Activated naive CD8-positive, alpha-beta T cell treated with anti-CD3 and anti-CD28 coated beads for 36 hours (primary cell): ENCODE data around the gene CHRNA10. TPM values are rescaled to one million over a fixed set of nuclear protein-coding genes. Genes with fewer than 3 reads are reported as not detected.

ENCODE experiments used
- DNase-seq: peaks from one replicate; pipeline ENCODE4 v3.0.0; 2021
- H3K27ac Mint-ChIP-seq: one replicate; pipeline ENCODE4 v1.8.0; 2022; ENCODE audit warnings: mild to moderate bottlenecking, moderate library complexity, mixed read lengths
- H3K27me3 Mint-ChIP-seq: one replicate; pipeline ENCODE4 v1.8.0; 2022; ENCODE audit warnings: mild to moderate bottlenecking, mixed read lengths
- H3K36me3 Mint-ChIP-seq: one replicate; pipeline ENCODE4 v1.8.0; 2021; ENCODE audit warnings: mild to moderate bottlenecking, mixed read lengths
- H3K4me1 Mint-ChIP-seq: one replicate; pipeline ENCODE4 v1.8.0; 2021; ENCODE audit warnings: mixed read lengths
- H3K4me3 Mint-ChIP-seq: one replicate; pipeline ENCODE4 v1.8.0; 2022; ENCODE audit warnings: mild to moderate bottlenecking, moderate library complexity, mixed read lengths
- H3K9me3 Mint-ChIP-seq: one replicate; pipeline ENCODE4 v1.8.0; 2022; ENCODE audit warnings: mixed read lengths
- total RNA-seq, 2 experiments: library from RNA; stranded (reverse); gene quantifications; one replicate each; pipeline ENCODE4 v1.2.3, GENCODE V29; 2021

CHRNA10 gene
- total RNA-seq, 2 experiments from 2014 or later, result 1.0 to 1.5 TPM

- Mint-ChIP-seq H3K36me3 (no peaks in the 10 kb centered on the region), H3K27me3 (no peaks in the 10 kb centered on the region), H3K4me3 (no peak overlapping the region), H3K27ac (no peak overlapping the region), H3K4me1 (peaks cover 8% of the 10 kb centered on the region), H3K9me3 (no peaks in the 10 kb centered on the region)
- no peak for DNase-seq
Measured at GRCh38 chr11:3627291-3627690, 43.9 kb downstream of the CHRNA10 start.

- Mint-ChIP-seq H3K9me3 (no peaks in the 10 kb centered on the region), H3K36me3 (no peaks in the 10 kb centered on the region), H3K4me3 (no peak overlapping the region), H3K27ac (no peak overlapping the region), H3K4me1 (peaks cover 8% of the 10 kb centered on the region), H3K27me3 (no peaks in the 10 kb centered on the region)
- DNase-seq, result peak; percentile 16
Measured at GRCh38 chr11:3626250-3626960, 44.8 kb downstream of the CHRNA10 start.

- no peak for DNase-seq
- Mint-ChIP-seq H3K27me3 (no peaks in the 10 kb centered on the region), H3K4me1 (peaks cover 8% of the 10 kb centered on the region), H3K4me3 (no peak overlapping the region), H3K36me3 (no peaks in the 10 kb centered on the region), H3K9me3 (no peaks in the 10 kb centered on the region), H3K27ac (no peak overlapping the region)
Measured at GRCh38 chr11:3623767-3624458, 47.3 kb downstream of the CHRNA10 start.

- DNase-seq, result no peak
- H3K4me1 Mint-ChIP-seq, result peaks cover 8% of the 10 kb centered on the region
- H3K27ac Mint-ChIP-seq, result no peak overlapping the region
- no peaks in the 10 kb centered on the region for H3K27me3 Mint-ChIP-seq
- no peaks in the 10 kb centered on the region for H3K9me3 Mint-ChIP-seq
- H3K4me3 Mint-ChIP-seq, result no peak overlapping the region
- H3K36me3 Mint-ChIP-seq, result no peaks in the 10 kb centered on the region
Measured at GRCh38 chr11:3623121-3623520, 48.1 kb downstream of the CHRNA10 start.

GRCh38 chr11:3622521-3622920 is 48.7 kb downstream of the CHRNA10 start:
- no peak for DNase-seq
- H3K27ac Mint-ChIP-seq, result no peak overlapping the region
- no peaks in the 10 kb centered on the region for H3K27me3 Mint-ChIP-seq
- no peaks in the 10 kb centered on the region for H3K36me3 Mint-ChIP-seq
- H3K4me1 Mint-ChIP-seq, result peaks cover 8% of the 10 kb centered on the region
- H3K9me3 Mint-ChIP-seq, result no peaks in the 10 kb centered on the region
- H3K4me3 Mint-ChIP-seq, result no peak overlapping the region

- Mint-ChIP-seq H3K36me3 (no peaks in the 10 kb centered on the region), H3K4me3 (no peak overlapping the region)
Measured at GRCh38 chr11:3617990-3618389, 53.2 kb downstream of the CHRNA10 start.

GRCh38 chr11:3616721-3617460 is 54.3 kb downstream of the CHRNA10 start:
- no peaks in the 10 kb centered on the region for H3K36me3 Mint-ChIP-seq
- no peak overlapping the region for H3K27ac Mint-ChIP-seq
- H3K9me3 Mint-ChIP-seq, result no peaks in the 10 kb centered on the region
- DNase-seq, result no peak
- no peak overlapping the region for H3K4me3 Mint-ChIP-seq
- H3K4me1 Mint-ChIP-seq, result peaks cover 12% of the 10 kb centered on the region
- H3K27me3 Mint-ChIP-seq, result peaks cover 13% of the 10 kb centered on the region

More at GRCh38 chr11:3617990-3618389, 53.2 kb downstream of the CHRNA10 start:
- Mint-ChIP-seq H3K27me3 (peaks cover 13% of the 10 kb centered on the region), H3K4me1 (peaks cover 12% of the 10 kb centered on the region), H3K9me3 (no peaks in the 10 kb centered on the region), H3K27ac (no peak overlapping the region)
- no peak for DNase-seq

- Mint-ChIP-seq H3K27me3 (peaks cover 13% of the 10 kb centered on the region), H3K27ac (no peak overlapping the region), H3K4me3 (no peak overlapping the region), H3K9me3 (no peaks in the 10 kb centered on the region), H3K4me1 (peaks cover 12% of the 10 kb centered on the region), H3K36me3 (no peaks in the 10 kb centered on the region)
- no peak for DNase-seq
Measured at GRCh38 chr11:3615998-3616397, 55.2 kb downstream of the CHRNA10 start.

Other genes with a start within 250 kb of the CHRNA10 start
- not detected for gene ART5, start 29.4 kb downstream of the CHRNA10 start, total RNA-seq
- gene ART1, start 26.3 kb downstream of the CHRNA10 start, total RNA-seq, result not detected
- 100 to 1,000 TPM in 1 of 2 experiments, 10 to 100 TPM in 1; 98.1 to 115 TPM for gene NUP98, start 126.2 kb upstream of the CHRNA10 start, total RNA-seq
- gene PGAP2, start 137.2 kb upstream of the CHRNA10 start, total RNA-seq, result 10 to 100 TPM; 35.4 to 35.6 TPM
- gene RHOG, start 169.6 kb upstream of the CHRNA10 start, total RNA-seq, result 100 to 1,000 TPM; 183 to 190 TPM
- gene STIM1, start 184.3 kb upstream of the CHRNA10 start, total RNA-seq, result 10 to 100 TPM; 49.4 to 55.4 TPM